ENCODE data around the gene OSBP2.

The OSBP2 gene

DNA sequence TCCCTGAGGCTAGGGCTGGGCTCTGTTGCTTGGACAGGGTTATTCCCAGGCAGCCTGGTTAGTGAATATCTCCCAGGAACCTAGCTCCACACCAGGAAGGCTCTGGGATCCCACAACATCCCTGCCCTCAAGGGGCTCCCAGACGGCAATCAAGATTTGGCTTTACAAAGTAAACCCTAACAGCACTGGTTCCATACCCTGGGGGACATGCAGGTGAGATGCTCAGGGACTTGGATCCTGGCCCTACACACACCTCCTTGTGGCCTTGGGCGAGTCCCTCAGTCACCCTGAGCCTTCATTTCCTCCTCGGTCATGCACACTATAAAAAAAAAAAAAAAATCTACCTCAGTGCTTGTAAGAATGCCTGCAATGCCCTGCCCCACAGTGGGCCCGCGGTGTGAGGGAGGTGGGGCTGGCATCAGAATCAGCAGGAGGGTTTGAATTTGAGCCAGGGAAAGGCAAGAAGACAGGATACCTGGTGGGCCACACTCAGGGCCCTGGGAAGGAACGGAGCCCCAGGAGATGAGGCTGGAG is 187.6 kb downstream of the OSBP2 start:
- no peak for DNase-seq (ENCODE audit: low spot score)

GRCh38 chr22:30882974-30883533 is 188.4 kb downstream of the OSBP2 start:
- no peak for DNase-seq (ENCODE audit: low spot score)

- no peak for DNase-seq (ENCODE audit: low spot score)
Observed at GRCh38 chr22:30883586-30884145, 189.0 kb downstream of the OSBP2 start.

- no peak for DNase-seq (ENCODE audit: low spot score)
Observed at GRCh38 chr22:30884211-30885000, 189.7 kb downstream of the OSBP2 start.

DNA sequence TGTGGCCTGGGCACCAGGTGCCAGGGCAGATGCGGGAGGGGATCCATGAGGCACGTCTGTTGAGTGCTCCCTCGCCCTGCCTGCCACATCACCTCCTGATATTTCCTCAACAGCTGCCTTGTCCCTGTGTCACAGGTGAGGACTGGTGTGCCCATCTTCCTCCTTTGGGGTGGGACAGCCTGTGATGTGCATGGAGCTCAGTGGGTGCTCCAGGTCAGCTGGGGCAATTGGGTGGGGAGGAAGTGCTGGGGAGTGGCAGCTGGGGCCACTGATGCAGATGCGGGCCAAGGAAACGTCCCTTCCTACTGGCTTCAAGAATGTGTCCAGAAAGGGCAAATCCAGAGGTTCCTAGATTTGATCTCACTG is 190.3 kb downstream of the OSBP2 start:
- no peak for DNase-seq (ENCODE audit: low spot score)

GRCh38 chr22:30885591-30885990 is 190.9 kb downstream of the OSBP2 start:
- no peak for DNase-seq (ENCODE audit: low spot score)

DNA sequence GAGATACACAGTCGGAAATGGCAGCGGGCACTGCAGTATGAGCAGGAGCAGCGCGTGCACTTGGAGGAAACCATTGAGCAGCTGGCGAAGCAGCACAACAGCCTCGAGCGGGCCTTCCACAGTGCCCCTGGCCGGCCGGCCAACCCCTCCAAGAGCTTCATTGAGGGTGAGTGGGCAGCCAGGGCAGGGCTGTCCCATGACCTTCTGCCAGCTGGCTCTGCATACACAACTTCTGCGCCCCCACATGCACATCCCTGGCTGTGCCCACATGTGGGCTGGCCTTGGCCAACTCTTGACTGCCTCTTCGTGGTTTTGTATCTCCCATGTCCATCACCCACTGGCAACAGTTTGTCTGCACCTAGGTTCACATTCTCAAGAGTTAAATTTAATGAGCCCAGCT is 192.8 kb downstream of the OSBP2 start:
- no peak for DNase-seq (ENCODE audit: low spot score)

- DNase-seq (ENCODE audit: low spot score) = no peak
Observed at GRCh38 chr22:30887861-30888260, 193.2 kb downstream of the OSBP2 start.

DNA sequence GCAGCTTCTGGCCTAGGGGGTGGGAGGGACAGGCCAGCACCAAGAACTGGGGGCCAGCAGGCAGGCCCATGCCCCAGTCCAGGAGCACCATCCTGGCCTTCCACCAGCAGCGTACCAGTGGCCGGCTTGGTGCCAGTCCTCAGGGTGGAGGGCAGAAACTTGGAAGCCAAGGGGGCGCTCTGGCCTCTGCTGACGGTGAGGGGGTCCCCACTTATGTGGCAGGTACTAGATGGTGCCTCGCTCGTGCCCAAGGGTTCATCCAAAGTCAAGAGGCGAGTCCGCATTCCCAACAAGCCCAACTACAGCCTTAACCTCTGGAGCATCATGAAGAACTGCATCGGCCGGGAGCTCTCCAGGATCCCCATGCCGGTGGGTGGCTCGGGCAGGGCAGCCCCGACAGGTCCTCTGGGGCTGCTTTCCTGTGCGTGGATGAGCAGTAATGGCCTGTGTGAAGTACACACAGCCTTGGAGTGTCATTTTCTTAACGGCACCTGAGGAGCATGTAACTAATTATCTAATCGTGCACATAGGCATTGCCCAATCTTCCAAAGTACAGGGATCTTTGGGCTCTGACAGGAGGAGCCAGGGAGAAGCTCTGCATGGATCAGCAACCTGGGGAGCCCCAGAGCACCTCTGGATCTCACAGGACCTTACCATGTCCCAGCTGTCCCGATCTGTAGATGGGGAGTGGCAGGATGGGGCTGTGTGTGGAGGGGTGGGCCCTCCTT is 194.8 kb downstream of the OSBP2 start:
- no peak for DNase-seq (ENCODE audit: low spot score)

- DNase-seq (ENCODE audit: low spot score) = no peak
Observed at GRCh38 chr22:30889996-30890480, 195.4 kb downstream of the OSBP2 start.

GRCh38 chr22:30890686-30891442 is 196.2 kb downstream of the OSBP2 start:
- peak; percentile 42 for DNase-seq (ENCODE audit: low spot score)

- DNase-seq (ENCODE audit: low spot score) = no peak
Observed at GRCh38 chr22:30891443-30891755, 196.7 kb downstream of the OSBP2 start.

DNA sequence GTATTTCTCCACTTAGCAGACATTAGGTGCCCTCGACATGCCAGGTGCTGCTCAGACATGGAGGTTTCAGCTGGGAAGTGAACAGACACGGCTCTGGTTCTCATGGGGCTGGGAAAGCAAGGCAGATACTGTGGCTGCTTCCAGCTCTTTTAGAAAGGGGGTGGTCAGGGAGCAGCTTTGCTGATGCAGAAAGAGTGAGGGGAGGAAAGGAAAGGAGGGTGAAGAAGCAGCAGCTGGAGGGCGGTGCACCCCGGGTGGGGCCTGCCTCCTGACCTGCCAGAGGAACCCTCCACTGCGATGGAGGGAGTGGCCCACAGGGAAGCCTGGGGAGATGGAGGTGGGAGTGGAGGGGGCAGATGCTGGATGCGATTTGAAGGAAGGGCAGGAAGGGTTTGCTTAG is 197.1 kb downstream of the OSBP2 start:
- DNase-seq (ENCODE audit: low spot score) = no peak

DNA sequence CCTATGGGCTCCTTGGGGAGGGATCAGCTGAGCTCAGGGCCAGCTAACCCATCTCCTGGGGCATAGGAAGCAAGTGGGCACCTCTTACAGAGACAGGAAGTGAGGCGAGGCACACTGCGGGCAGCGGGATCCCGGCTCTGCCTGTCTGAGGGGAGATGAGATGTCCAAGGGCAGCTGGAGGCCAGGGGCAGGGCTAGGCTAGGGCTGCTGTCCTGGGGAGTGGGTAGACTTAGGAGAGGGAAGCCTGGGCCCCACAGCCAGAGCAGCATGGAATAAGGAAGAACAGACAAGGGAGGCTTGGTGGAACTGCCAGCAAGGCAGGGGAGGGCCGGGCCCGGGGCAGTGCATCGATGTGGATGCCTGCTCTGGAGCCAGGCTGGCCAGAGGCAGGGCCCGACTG is 197.6 kb downstream of the OSBP2 start:
- no peak for DNase-seq (ENCODE audit: low spot score)

DNA sequence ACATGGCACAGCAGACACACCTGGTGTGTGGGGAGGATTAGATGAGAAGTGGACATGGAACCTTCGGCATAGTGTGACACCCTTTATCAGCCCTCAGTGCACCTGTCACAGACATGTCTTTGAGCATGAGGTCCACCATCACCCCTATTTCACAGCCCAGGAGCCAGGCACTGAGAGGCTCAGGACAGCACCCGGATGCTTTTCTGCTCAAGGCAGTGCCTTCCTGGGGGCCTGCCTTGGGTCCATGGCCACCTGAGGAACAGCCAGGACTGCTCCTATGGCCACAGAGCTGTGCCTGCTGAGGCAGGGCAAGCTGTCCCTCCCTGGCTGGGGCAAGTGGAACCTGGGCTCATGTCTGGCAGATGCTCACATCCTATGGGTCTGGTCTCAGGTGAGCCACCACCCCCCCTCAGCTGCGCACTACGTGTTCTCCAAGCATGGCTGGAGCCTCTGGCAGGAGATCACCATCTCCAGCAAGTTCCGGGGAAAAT is 198.1 kb downstream of the OSBP2 start:
- no peak for DNase-seq (ENCODE audit: low spot score)

- no peak for DNase-seq (ENCODE audit: low spot score)
Observed at GRCh38 chr22:30893434-30894370, 199.0 kb downstream of the OSBP2 start.

GRCh38 chr22:30894371-30894740 is 199.7 kb downstream of the OSBP2 start:
- no peak for DNase-seq (ENCODE audit: low spot score)

- DNase-seq (ENCODE audit: low spot score) = no peak
Observed at GRCh38 chr22:30902496-30903357, 208.1 kb downstream of the OSBP2 start.

GRCh38 chr22:30903876-30904460 is 209.3 kb downstream of the OSBP2 start:
- peak; percentile 42 for DNase-seq (ENCODE audit: low spot score)

All from cerebellar cortex (tissue), 1 donor.